Tibial artery (tissue), 4 donors: ENCODE results near the gene DAZAP2.
"Not testable (repeated sequence)": the region's sequence is repeated elsewhere in the genome, so short reads cannot be mapped to it uniquely, and the experiment has no call there.

Experiments
- DNase-seq, 2 donors: peaks; one replicate each; pipeline ENCODE4 v3.0.0-alpha.2; 2019
- H3K27ac ChIP-seq, 2 donors: fragments of 200-600 bp; sonication (generic) in 1 of 2; 1 replicate in 1 of 2; 2 replicates in 1 of 2; pipeline ENCODE4 v1.5.1; 2018 to 2019; ENCODE audit warnings: mild to moderate bottlenecking in 1 of 2
- H3K27me3 ChIP-seq, 2 donors: fragments of 200-600 bp; sonication (generic) in 1 of 2; one replicate each; pipeline versions ENCODE4 v1.5.1 to v1.6.0; 2016 to 2019
- H3K36me3 ChIP-seq, 3 donors: fragments of 200-600 bp; sonication (generic) in 2 of 3; one replicate each; pipeline ENCODE4 v1.5.1; 2016 to 2019; ENCODE audit warnings: mild to moderate bottlenecking in 2 of 3
- H3K4me1 ChIP-seq, 4 donors: fragments of 200-600 bp; sonication (generic) in 2 of 4; 1 replicate in 3 of 4; 2 replicates in 1 of 4; pipeline ENCODE4 v1.5.1; 2016 to 2019
- H3K4me3 ChIP-seq, 2 donors: fragments of 200-600 bp; sonication (generic) in 1 of 2; 1 replicate in 1 of 2; 2 replicates in 1 of 2; pipeline ENCODE4 v1.5.1; 2018 to 2019; ENCODE audit warnings: mild to moderate bottlenecking in 2 of 2
- H3K9me3 ChIP-seq, 3 donors: fragments of 200-600 bp; sonication (generic) in 1 of 3; one replicate each; pipeline ENCODE4 v1.5.1; 2016 to 2019
- CTCF ChIP-seq, 2 experiments: fragments of 200-600 bp in 1 of 2; fragments of 450-650 bp in 1 of 2; IDR thresholded peaks; one replicate each; pipeline ENCODE4 v1.5.1; 2017 to 2019; ENCODE audit warnings: antibody characterized with exemption in 2 of 2, mild to moderate bottlenecking in 1 of 2, moderate library complexity in 1 of 2
- intact Hi-C: fragments of 100-400 bp; cut with DNase I; formaldehyde crosslinking; loops from one replicate; pipeline ENCODE4 v1.15.0; 2023; ENCODE audit warnings: low total_unique reads

DAZAP2 gene

GRCh38 chr12:51225234-51225633 lies 13.4 kb upstream of the DAZAP2 start:
- TF ChIP-seq CTCF (IDR thresholded peaks at IDR 0.05) = no peak
- Histone ChIP-seq H3K4me3 (no peak overlapping the region), H3K36me3 (no peaks in the 10 kb centered on the region), H3K27me3 (no peaks in the 10 kb centered on the region), H3K27ac (no peak overlapping the region), H3K4me1 (no peaks in the 10 kb centered on the region), H3K9me3 (no peaks in the 10 kb centered on the region)
- intact Hi-C loops = no loop called here
- DNase-seq = no peak

GRCh38 chr12:51225771-51226170 lies 12.9 kb upstream of the DAZAP2 start:
- no peaks in the 10 kb centered on the region for H3K4me1 ChIP-seq
- H3K36me3 ChIP-seq = no peaks in the 10 kb centered on the region
- DNase-seq = no peak
- TF ChIP-seq CTCF (IDR thresholded peaks at IDR 0.05) = no peak
- no peak overlapping the region for H3K27ac ChIP-seq
- H3K4me3 ChIP-seq = no peak overlapping the region
- no peaks in the 10 kb centered on the region for H3K27me3 ChIP-seq
- intact Hi-C loops = no loop called here
- H3K9me3 ChIP-seq = no peaks in the 10 kb centered on the region

- H3K27ac ChIP-seq, DNase-seq, H3K9me3 ChIP-seq, H3K4me3 ChIP-seq, H3K36me3 ChIP-seq, H3K4me1 ChIP-seq, intact Hi-C loops, H3K27me3 ChIP-seq: not testable (repeated sequence)
These were observed 11.5 kb upstream of the DAZAP2 start for GRCh38 chr12:51227112-51227511.

GRCh38 chr12:51227962-51228361 lies 10.7 kb upstream of the DAZAP2 start:
- H3K27me3 ChIP-seq = no peaks in the 10 kb centered on the region
- intact Hi-C loops = no loop called here
- H3K4me1 ChIP-seq = no peaks in the 10 kb centered on the region
- no peak overlapping the region for H3K4me3 ChIP-seq
- no peaks in the 10 kb centered on the region for H3K36me3 ChIP-seq
- no peak overlapping the region for H3K27ac ChIP-seq
- no peaks in the 10 kb centered on the region for H3K9me3 ChIP-seq
- no peak for TF ChIP-seq CTCF (IDR thresholded peaks at IDR 0.05)
- no peak for DNase-seq

- Histone ChIP-seq H3K36me3 (no peaks in the 10 kb centered on the region), H3K27ac (no peak overlapping the region), H3K27me3 (no peaks in the 10 kb centered on the region), H3K9me3 (no peaks in the 10 kb centered on the region), H3K4me3 (no peak overlapping the region), H3K4me1 (no peaks in the 10 kb centered on the region)
- intact Hi-C loops = no loop called here
- TF ChIP-seq CTCF (IDR thresholded peaks at IDR 0.05) = no peak
- DNase-seq = no peak
These were observed 9.4 kb upstream of the DAZAP2 start for GRCh38 chr12:51229116-51229809.

- no peaks in the 10 kb centered on the region for H3K27me3 ChIP-seq
- H3K27ac ChIP-seq = no peak overlapping the region
- intact Hi-C loops = no loop called here
- no peak for TF ChIP-seq CTCF (IDR thresholded peaks at IDR 0.05)
- no peak for DNase-seq
- H3K36me3 ChIP-seq = no peaks in the 10 kb centered on the region
- no peak overlapping the region for H3K4me3 ChIP-seq
- H3K4me1 ChIP-seq = no peaks in the 10 kb centered on the region
- no peaks in the 10 kb centered on the region for H3K9me3 ChIP-seq
These were observed 6.0 kb upstream of the DAZAP2 start for GRCh38 chr12:51232642-51233041.
